Naive thymus-derived CD4-positive, alpha-beta T cell (primary cell): ENCODE measurements around the gene A4GALT. TPM values are rescaled to one million over a fixed set of nuclear protein-coding genes. Genes with fewer than 3 reads are reported as not detected.

ENCODE experiments used
- ATAC-seq: fragments of 150-1000 bp; cut with Tn5 transposase; 2 replicates; pipeline ENCODE4 v1.10.0; 2021; ENCODE audit warnings: mild to moderate bottlenecking, moderate library complexity
- CTCF ChIA-PET: fragments of 350-600 bp; sonication (Branson Sonifier 250); formaldehyde crosslinking; loops from one replicate; lab custom pipeline; 2021; ENCODE audit warnings: antibody characterized with exemption; lab: Charles Lee
- POLR2A ChIA-PET: fragments of 350-600 bp; sonication (Branson Sonifier 250); formaldehyde crosslinking; loops from one replicate; lab custom pipeline; 2021; ENCODE audit warnings: antibody characterized with exemption, inconsistent platforms; lab: Charles Lee
- DNase-seq, 9 donors: peaks; one replicate each; pipeline versions ENCODE4 v3.0.0 to v3.0.0-alpha.2; 2020 to 2022; ENCODE audit warnings: mixed read lengths in 1 of 9
- H3K27ac ChIP-seq: one replicate; pipeline ENCODE4 v1.7.0; 2013; ENCODE audit warnings: mild to moderate bottlenecking, low read depth, low read length, moderate library complexity
- H3K27me3 ChIP-seq, 2 donors: one replicate each; pipeline ENCODE4 v1.7.0; 2013; ENCODE audit warnings: low read length in 2 of 2, mild to moderate bottlenecking in 2 of 2, moderate library complexity in 2 of 2; ENCODE audit not compliant: control insufficient read depth in 2 of 2, insufficient read depth in 2 of 2
- H3K36me3 ChIP-seq, 3 experiments: 1 replicate in 2 of 3; 2 replicates in 1 of 3; pipeline ENCODE4 v1.7.0; 2013; ENCODE audit warnings: low read length in 3 of 3, mild to moderate bottlenecking in 3 of 3, moderate library complexity in 1 of 3; ENCODE audit not compliant: insufficient read depth in 3 of 3, control insufficient read depth in 2 of 3
- H3K4me1 ChIP-seq, 2 donors: one replicate each; pipeline ENCODE4 v1.7.0; 2013; ENCODE audit warnings: low read length in 2 of 2, mild to moderate bottlenecking in 2 of 2, moderate library complexity in 1 of 2; ENCODE audit not compliant: control insufficient read depth in 2 of 2, insufficient read depth in 2 of 2
- H3K4me3 ChIP-seq: 2 replicates; pipeline ENCODE4 v1.7.0; 2013; ENCODE audit warnings: mild to moderate bottlenecking, low read length
- H3K9me3 ChIP-seq, 3 experiments: 1 replicate in 2 of 3; 2 replicates in 1 of 3; pipeline ENCODE4 v1.7.0; 2013; ENCODE audit warnings: low read length in 3 of 3; ENCODE audit not compliant: control insufficient read depth in 2 of 3
- H3K27ac Mint-ChIP-seq, 9 donors: one replicate each; pipeline ENCODE4 v1.8.0; 2020 to 2022; ENCODE audit warnings: mixed read lengths in 9 of 9, mild to moderate bottlenecking in 8 of 9, moderate library complexity in 5 of 9, inconsistent platforms in 2 of 9
- H3K27me3 Mint-ChIP-seq, 5 donors: one replicate each; pipeline ENCODE4 v1.8.0; 2021 to 2022; ENCODE audit warnings: mixed read lengths in 5 of 5, mild to moderate bottlenecking in 1 of 5
- H3K36me3 Mint-ChIP-seq, 5 donors: one replicate each; pipeline ENCODE4 v1.8.0; 2020 to 2022; ENCODE audit warnings: mixed read lengths in 5 of 5, mild to moderate bottlenecking in 3 of 5, inconsistent platforms in 1 of 5
- H3K4me1 Mint-ChIP-seq, 7 donors: one replicate each; pipeline ENCODE4 v1.8.0; 2020 to 2022; ENCODE audit warnings: mixed read lengths in 7 of 7, mild to moderate bottlenecking in 3 of 7, inconsistent platforms in 1 of 7
- H3K4me3 Mint-ChIP-seq, 10 donors: one replicate each; pipeline ENCODE4 v1.8.0; 2020 to 2022; ENCODE audit warnings: mild to moderate bottlenecking in 10 of 10, mixed read lengths in 10 of 10, moderate library complexity in 6 of 10, inconsistent platforms in 2 of 10
- H3K9me3 Mint-ChIP-seq, 11 donors: one replicate each; pipeline ENCODE4 v1.8.0; 2020 to 2022; ENCODE audit warnings: mixed read lengths in 11 of 11, mild to moderate bottlenecking in 4 of 11, inconsistent platforms in 1 of 11, moderate library complexity in 1 of 11
- intact Hi-C, 2 donors: fragments of 100-400 bp; cut with micrococcal nuclease; formaldehyde crosslinking; loops; one replicate each; pipeline ENCODE4 v1.15.1; 2023
- polyA plus RNA-seq, 2 donors: library from polyadenylated mRNA; unstranded; fragments of 300-500 nt; fragmentation: Illumina TruSeq; gene quantifications; one replicate each; pipeline ENCODE4 v1.2.3, GENCODE V29; 2021
- total RNA-seq, 6 experiments: library from RNA in 5 of 6; stranded (reverse) in 5 of 6; gene quantifications; 1 replicate in 5 of 6; 2 replicates in 1 of 6; pipeline ENCODE4 v1.2.3 and lab custom pipeline; 2021 to 2026

The A4GALT gene
- total and polyA plus RNA-seq, 7 experiments from 2014 or later = not detected

- Histone ChIP-seq H3K27ac (peak overlapping the region; percentile 84), H3K27me3 (no peaks in the 10 kb centered on the region), H3K36me3 (peaks cover 0 to 4% (median 0%) of the 10 kb centered on the region in 3 experiments), H3K9me3 (no peaks in the 10 kb centered on the region), H3K4me1 (peaks cover 11 to 16% of the 10 kb centered on the region in 2 donors), H3K4me3 (peak overlapping the region; percentile 77)
- H3K4me3 Mint-ChIP-seq = peak overlapping the region; percentile 91 to 100 (median 98)
- peaks cover 0 to 4% (median 0%) of the 10 kb centered on the region in 11 donors for H3K9me3 Mint-ChIP-seq
- H3K27me3 Mint-ChIP-seq = no peaks in the 10 kb centered on the region
- peaks cover 0 to 1% (median 0%) of the 10 kb centered on the region in 5 donors for H3K36me3 Mint-ChIP-seq
- DNase-seq (no peak), ATAC-seq (no peak)
- H3K4me1 Mint-ChIP-seq = peaks cover 12 to 43% (median 34%) of the 10 kb centered on the region in 7 donors
- CTCF ChIA-PET = no interaction called here
- POLR2A ChIA-PET = interaction anchor here (0.6 to 3.5 kb wide), 5 partner anchors 9 to 1829 kb away, joined by 3 to 19 read pairs (median 4); partner anchors contain the start of genes POLDIP3 and SLC25A17
- H3K27ac Mint-ChIP-seq = peak overlapping the region in 8 of 9 donors; percentile 91 to 100 (median 98)
- intact Hi-C loops = loop anchor here in 1 of 2 donors (2.0 kb wide), 1 partner anchor 65 kb away; no protein-coding TSS in a partner anchor
Measured at GRCh38 chr22:42648017-42648367, 72.7 kb downstream of the A4GALT start.

- ATAC-seq = no peak
Measured at GRCh38 chr22:42646569-42647525, 73.8 kb downstream of the A4GALT start.

GRCh38 chr22:42645938-42646568, 74.6 kb downstream of the A4GALT start:
- H3K27me3 ChIP-seq = no peaks in the 10 kb centered on the region
- no peaks in the 10 kb centered on the region for H3K27me3 Mint-ChIP-seq
- peak overlapping the region in 2 of 10 donors; percentile 16 to 39 for H3K4me3 Mint-ChIP-seq
- intact Hi-C loops = no loop called here
- peaks cover 12 to 45% (median 34%) of the 10 kb centered on the region in 7 donors for H3K4me1 Mint-ChIP-seq
- POLR2A ChIA-PET = interaction anchor here (1.0 kb wide), 1 partner anchor 31 kb away, joined by 3 read pairs; the partner anchor contains the start of gene POLDIP3
- no peak overlapping the region for H3K4me3 ChIP-seq
- H3K36me3 Mint-ChIP-seq = peaks cover 0 to 1% (median 0%) of the 10 kb centered on the region in 5 donors
- no peak overlapping the region for H3K27ac Mint-ChIP-seq
- H3K4me1 ChIP-seq = peaks cover 11 to 16% of the 10 kb centered on the region in 2 donors
- ATAC-seq = no peak
- H3K36me3 ChIP-seq = peaks cover 0 to 4% (median 0%) of the 10 kb centered on the region in 3 experiments
- H3K27ac ChIP-seq = no peak overlapping the region
- H3K9me3 Mint-ChIP-seq = peaks cover 0 to 4% (median 0%) of the 10 kb centered on the region in 11 donors
- DNase-seq = no peak
- CTCF ChIA-PET = interaction anchor here (1.0 kb wide), 1 partner anchor 25 kb away, joined by 3 read pairs; no protein-coding TSS in a partner anchor
- H3K9me3 ChIP-seq = no peaks in the 10 kb centered on the region

More at GRCh38 chr22:42646569-42647525, 73.8 kb downstream of the A4GALT start:
- H3K27ac ChIP-seq = no peak overlapping the region
- peaks cover 11 to 16% of the 10 kb centered on the region in 2 donors for H3K4me1 ChIP-seq
- H3K4me1 Mint-ChIP-seq = peaks cover 12 to 45% (median 34%) of the 10 kb centered on the region in 7 donors
- H3K36me3 Mint-ChIP-seq = peaks cover 0 to 1% (median 0%) of the 10 kb centered on the region in 5 donors
- no peaks in the 10 kb centered on the region for H3K27me3 ChIP-seq
- ChIA-PET CTCF (interaction anchor here (1.0 kb wide), 2 partner anchors 15 to 26 kb away, joined by 3 read pairs; no protein-coding TSS in a partner anchor), POLR2A (interaction anchor here (0.5 to 3.5 kb wide), 5 partner anchors 8 to 1390 kb away, joined by 3 to 19 read pairs (median 4); partner anchors contain the start of gene POLDIP3)
- peaks cover 0 to 4% (median 0%) of the 10 kb centered on the region in 11 donors for H3K9me3 Mint-ChIP-seq
- H3K4me3 ChIP-seq = no peak overlapping the region
- intact Hi-C loops = no loop called here
- H3K27me3 Mint-ChIP-seq = no peaks in the 10 kb centered on the region
- peak in 1 of 9 donors; percentile 5 for DNase-seq
- H3K4me3 Mint-ChIP-seq = peak overlapping the region in 8 of 10 donors; percentile 7 to 100 (median 97)
- H3K27ac Mint-ChIP-seq = peak overlapping the region in 6 of 9 donors; percentile 8 to 99 (median 56)
- H3K36me3 ChIP-seq = peaks cover 0 to 4% (median 0%) of the 10 kb centered on the region in 3 experiments
- H3K9me3 ChIP-seq = no peaks in the 10 kb centered on the region

GRCh38 chr22:42645341-42645937, 75.2 kb downstream of the A4GALT start:
- peaks cover 12 to 45% (median 34%) of the 10 kb centered on the region in 7 donors for H3K4me1 Mint-ChIP-seq
- Histone ChIP-seq H3K4me3 (no peak overlapping the region), H3K27ac (no peak overlapping the region), H3K9me3 (no peaks in the 10 kb centered on the region), H3K27me3 (no peaks in the 10 kb centered on the region), H3K4me1 (peaks cover 11 to 16% of the 10 kb centered on the region in 2 donors), H3K36me3 (peaks cover 0 to 4% (median 0%) of the 10 kb centered on the region in 3 experiments)
- H3K27me3 Mint-ChIP-seq = no peaks in the 10 kb centered on the region
- CTCF ChIA-PET = no interaction called here
- H3K9me3 Mint-ChIP-seq = peaks cover 0 to 4% (median 0%) of the 10 kb centered on the region in 11 donors
- H3K4me3 Mint-ChIP-seq = peak overlapping the region in 4 of 10 donors; percentile 16 to 41 (median 27)
- no peak for DNase-seq
- POLR2A ChIA-PET = no interaction called here
- H3K36me3 Mint-ChIP-seq = peaks cover 0 to 1% (median 0%) of the 10 kb centered on the region in 5 donors
- peak overlapping the region in 1 of 9 donors; percentile 33 for H3K27ac Mint-ChIP-seq
- intact Hi-C loops = no loop called here
- no peak for ATAC-seq

- Mint-ChIP-seq H3K4me1 (peaks cover 12 to 46% (median 34%) of the 10 kb centered on the region in 7 donors), H3K36me3 (peaks cover 0 to 1% (median 0%) of the 10 kb centered on the region in 5 donors), H3K27ac (peak overlapping the region in 3 of 9 donors; percentile 16 to 54 (median 29)), H3K4me3 (peak overlapping the region in 5 of 10 donors; percentile 13 to 41 (median 24)), H3K9me3 (peaks cover 0 to 4% (median 0%) of the 10 kb centered on the region in 11 donors), H3K27me3 (no peaks in the 10 kb centered on the region)
- ATAC-seq (no peak), DNase-seq (peak in 1 of 9 donors; percentile 5)
- ChIA-PET CTCF (no interaction called here), POLR2A (no interaction called here)
- Histone ChIP-seq H3K36me3 (peaks cover 0 to 4% (median 0%) of the 10 kb centered on the region in 3 experiments), H3K4me3 (no peak overlapping the region), H3K4me1 (peaks cover 11 to 13% of the 10 kb centered on the region in 2 donors), H3K27me3 (no peaks in the 10 kb centered on the region), H3K27ac (no peak overlapping the region), H3K9me3 (no peaks in the 10 kb centered on the region)
- intact Hi-C loops = no loop called here
Measured at GRCh38 chr22:42644422-42645340, 76.0 kb downstream of the A4GALT start.
